Loucy (cell line): Measurements from ENCODE around the gene ROR1.

Source experiments
- CTCF ChIP-seq: fragments of 200-600 bp; sonication (generic); conservative IDR thresholded peaks from 2 replicates; pipeline ENCODE4 v1.5.1; 2014; ENCODE audit warnings: mild to moderate bottlenecking, antibody characterized with exemption, low read length
- EZH2phosphoT487 ChIP-seq: fragments of 200-600 bp; IDR thresholded peaks from 2 replicates; pipeline ENCODE4 v1.6.1; 2018; ENCODE audit warnings: antibody characterized with exemption, mild to moderate bottlenecking, moderate library complexity, borderline replicate concordance

GRCh38 chr1:63829349-63830327 is 55.8 kb downstream of the ROR1 start:
- no peak for TF ChIP-seq CTCF
- no peak for TF ChIP-seq EZH2phosphoT487
